ENCODE results near the gene TMEM225B. TPM values are rescaled to one million over a fixed set of nuclear protein-coding genes. Genes with fewer than 3 reads are reported as not detected.
"Not testable (repeated sequence)": the region's sequence is repeated elsewhere in the genome, so short reads cannot be mapped to it uniquely, and the experiment has no call there.

Gene TMEM225B, protein sequence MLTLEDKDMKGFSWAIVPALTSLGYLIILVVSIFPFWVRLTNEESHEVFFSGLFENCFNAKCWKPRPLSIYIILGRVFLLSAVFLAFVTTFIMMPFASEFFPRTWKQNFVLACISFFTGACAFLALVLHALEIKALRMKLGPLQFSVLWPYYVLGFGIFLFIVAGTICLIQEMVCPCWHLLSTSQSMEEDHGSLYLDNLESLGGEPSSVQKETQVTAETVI
- 0.73 TPM for polyA plus RNA-seq (2013, experiment 1 of 2; ENCODE audit: insufficient read length)
- polyA plus RNA-seq (2013, experiment 2 of 2; ENCODE audit: insufficient read length), result 0.99 TPM

DNA sequence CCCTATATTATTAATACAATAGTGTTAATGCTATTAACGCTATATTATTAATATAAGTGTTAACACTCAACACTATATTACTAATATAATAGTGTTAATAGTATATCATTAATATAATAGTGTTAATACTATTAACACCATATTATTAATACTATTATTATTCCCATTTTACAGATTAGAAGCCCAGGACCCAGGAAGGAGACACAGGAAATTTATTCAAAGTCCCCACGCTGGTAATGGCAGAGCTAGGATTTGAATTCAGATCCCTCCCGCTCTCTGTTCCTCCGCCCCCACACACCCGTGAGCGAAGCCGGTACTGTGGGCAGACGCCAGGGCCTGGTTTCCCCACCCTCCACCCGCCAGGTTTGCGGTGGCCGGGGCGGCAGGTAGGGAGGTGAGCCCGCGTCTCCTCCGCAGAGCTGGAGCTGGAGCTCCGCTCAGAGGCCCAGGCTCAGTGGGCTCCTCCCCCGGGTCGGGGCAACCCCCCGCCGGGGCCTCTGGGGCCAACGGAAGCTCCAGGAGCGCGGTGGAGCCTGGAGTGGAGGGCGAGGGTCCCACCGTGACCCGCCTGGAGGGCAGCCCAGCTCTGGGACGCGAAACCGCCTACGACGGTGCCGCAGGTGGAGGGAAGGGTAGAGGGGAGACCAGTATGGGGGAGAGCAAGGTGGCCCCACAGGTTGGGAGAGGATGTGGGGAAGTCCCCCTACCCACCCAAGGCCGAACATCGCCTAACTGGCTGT is at the start of gene TMEM225B:
TMEM225B (plus strand) TSS at position 506 of the 740 bp plus-strand sequence. CDS start 6,122 bp downstream, outside the sequence.
- DNase-seq, result no peak

DNA sequence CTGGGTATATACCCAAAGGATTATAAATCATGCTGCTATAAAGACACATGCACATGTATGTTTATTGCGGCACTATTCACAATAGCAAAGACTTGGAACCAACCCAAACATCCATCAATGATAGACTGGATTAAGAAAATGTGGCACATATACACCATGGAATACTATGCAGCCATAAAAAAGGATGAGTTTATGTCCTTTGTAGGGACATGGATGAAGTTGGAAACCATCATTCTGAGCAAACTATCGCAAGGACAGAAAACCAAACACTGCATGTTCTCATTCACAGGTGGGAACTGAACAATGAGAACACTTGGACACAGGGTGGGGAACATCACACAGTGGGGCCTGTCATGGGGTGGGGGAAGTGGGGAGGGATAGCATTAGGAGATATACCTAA is 48.5 kb upstream of the TMEM225B start:
- not testable (repeated sequence) for DNase-seq

GRCh38 chr7:99551334-99551733 is 46.7 kb upstream of the TMEM225B start:
- DNase-seq, result no peak

DNA sequence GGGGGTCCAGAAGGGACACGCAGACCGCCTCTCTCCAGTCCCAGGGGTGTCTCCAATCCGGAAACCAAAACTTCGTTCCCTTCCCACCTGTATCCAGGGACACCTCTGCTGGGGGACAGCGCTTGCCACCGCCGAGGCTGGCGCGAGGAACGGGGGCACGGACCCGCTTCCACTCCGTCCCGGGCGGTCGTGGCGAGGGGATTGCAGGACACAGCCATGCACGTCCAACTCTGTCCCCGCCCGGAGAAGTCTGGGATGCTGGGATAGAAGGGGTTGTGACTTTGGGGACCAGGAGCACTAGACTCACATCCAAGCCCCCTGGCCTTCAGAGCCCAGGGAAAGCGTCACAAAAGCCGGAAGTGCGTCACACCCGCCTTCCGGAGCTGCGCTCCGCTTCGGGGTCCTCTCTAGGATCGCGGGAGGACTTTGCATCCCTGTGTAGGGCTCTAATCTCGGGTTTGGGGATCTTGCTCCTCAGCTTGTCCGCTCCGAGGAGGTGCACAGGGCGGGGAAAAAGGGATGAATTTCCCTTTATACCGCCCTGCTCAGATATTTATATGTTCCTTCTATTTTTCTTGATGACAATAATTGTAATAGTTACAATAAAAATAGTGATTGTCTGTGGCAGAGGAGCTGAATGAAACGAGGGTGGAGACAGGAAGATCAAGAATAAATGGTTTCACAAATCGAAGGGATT is 46.2 kb upstream of the TMEM225B start, which contains the start of gene FAM200A:
FAM200A (minus strand) TSS at position 348 of the 697 bp plus-strand sequence. CDS start 3,707 bp downstream, outside the sequence.
- peak; percentile 95 for DNase-seq

DNA sequence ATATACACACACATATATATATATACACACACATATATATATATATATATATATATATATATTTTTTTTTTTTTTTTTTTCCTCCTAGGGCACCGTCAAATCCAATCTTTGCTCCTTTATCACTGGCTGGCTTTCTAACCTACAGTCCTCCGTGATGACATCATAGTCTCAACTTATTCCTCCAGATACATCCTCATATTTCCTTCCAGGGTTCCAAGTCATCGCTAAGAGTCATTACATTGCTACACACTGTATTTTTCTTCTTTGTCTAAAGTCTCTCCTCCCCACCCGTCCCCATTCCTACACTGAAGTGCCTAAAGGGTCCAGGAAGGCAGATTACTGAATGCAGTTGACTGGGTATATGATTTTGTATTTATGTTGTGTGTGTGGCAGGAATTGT is 45.0 kb upstream of the TMEM225B start:
- DNase-seq, result no peak

- DNase-seq, result no peak
Observed at GRCh38 chr7:99554939-99555338, 43.1 kb upstream of the TMEM225B start.

GRCh38 chr7:99557196-99557607 is 40.9 kb upstream of the TMEM225B start:
- no peak for DNase-seq

DNA sequence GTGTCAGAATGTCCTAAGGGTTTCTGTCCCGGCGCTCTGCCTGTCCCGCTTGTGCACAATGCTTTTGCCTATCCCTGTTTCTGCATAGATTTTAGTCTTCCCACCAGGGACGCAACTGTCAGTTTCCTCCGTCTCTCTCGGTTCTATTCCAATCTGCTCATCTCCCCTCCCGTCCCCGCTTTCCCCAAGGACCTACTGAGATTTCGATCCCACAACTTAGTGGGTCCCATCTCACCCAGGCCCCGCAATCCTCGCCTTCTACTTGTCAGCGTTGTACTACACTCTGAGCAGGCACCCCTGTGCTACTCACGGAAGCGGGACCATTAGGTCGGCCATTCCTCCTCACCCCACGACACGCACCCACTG is 40.1 kb upstream of the TMEM225B start:
- no peak for DNase-seq

GRCh38 chr7:99558306-99559174 is 39.5 kb upstream of the TMEM225B start, which contains the start of gene ZNF655:
TSS of gene ZNF655 (plus strand) at chr7:99558642. CDS start at chr7:99560560, 1,918 bp downstream.
- DNase-seq, result peak; percentile 96

GRCh38 chr7:99559175-99559915 is 38.7 kb upstream of the TMEM225B start:
- DNase-seq, result peak; percentile 38

DNA sequence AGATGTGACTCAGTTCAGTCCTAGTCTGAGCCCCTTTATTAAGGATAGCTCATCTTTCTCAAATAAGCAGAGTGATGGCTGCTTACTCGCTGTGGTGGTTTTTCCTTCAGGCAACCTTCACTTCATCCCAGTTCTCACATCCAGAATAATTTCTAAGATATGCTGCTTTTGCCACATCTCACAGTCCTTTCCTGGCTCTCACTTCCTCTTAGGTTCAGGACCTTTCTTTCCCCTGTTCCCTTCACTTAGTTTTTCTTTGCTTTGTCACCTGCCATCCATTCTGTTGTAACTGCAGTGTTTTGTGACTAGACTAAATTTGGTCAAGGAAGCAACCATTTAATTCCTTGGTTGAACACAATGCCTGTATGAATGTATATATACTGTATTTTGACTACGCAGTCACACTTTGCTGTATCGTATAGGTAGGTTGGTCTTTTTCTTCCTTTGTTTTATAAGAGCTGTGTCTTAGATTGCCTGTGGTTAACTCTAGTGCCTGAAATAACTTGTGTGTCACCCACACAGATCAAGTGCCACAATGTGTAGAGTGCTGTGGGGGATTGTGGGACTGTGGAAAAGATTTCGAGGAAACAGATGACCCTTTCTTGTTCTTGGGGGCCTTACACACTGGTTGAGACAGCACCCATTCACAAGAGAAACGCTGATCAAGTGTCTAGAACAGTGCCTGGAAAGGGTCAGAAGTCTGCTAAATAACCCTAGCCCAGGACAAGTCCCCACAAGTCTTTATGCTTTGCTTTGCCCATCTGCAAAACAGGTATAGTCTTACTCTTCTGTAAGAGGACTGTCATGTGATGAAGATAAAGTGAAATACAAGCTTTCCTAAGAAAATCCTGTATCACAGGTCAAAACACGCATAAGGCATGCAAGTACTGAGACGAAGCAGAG is 37.0 kb upstream of the TMEM225B start:
- DNase-seq, result no peak

DNA sequence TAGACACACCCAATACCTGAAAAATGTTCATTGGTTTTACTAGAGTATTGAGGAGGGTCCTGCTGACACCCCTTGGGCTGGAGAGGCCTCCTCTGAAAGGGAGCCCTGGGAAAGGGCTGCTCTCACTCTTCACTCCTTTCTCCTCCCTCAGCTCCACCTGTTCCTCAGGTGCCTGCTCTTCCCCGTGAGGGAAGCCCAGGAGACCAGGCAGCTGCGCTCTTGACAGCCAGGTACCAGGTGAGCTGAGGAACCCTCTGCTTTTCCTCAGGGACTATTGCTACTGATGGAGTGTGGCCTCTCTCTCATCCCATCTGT is 36.4 kb upstream of the TMEM225B start:
- DNase-seq, result no peak

DNA sequence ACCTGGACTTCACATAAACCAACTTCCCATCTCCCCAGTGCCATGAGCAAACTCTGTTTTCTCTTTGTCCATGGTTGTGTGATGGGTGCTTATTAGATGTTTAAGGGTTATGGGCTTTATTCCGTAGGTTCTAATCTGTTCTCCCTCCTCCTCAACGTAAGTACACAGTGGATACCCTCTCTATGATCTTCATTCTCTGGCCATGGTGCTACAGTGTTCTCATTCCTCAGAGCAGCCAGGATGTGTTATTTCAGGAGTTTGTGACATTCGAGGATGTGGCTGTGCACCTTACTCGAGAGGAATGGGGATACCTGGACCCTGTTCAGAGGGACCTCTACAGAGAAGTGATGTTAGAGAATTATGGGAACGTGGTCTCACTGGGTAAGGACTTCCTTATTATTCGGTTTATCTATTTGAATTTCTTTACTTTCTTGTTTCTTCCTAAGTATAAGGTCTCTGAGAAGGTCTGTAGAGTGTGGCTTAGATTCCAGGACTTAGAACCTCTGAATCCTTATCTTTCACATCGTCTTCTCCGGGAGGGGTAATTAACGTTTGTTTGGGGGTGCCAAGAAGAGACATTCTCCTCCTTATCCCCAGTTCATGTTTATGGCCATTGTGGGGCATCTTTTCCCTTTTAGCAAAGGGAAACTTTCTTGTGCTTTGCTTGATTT is 35.8 kb upstream of the TMEM225B start:
- DNase-seq, result no peak

- peak; percentile 99 for DNase-seq
Observed at GRCh38 chr7:99562832-99563231, 35.2 kb upstream of the TMEM225B start.

- DNase-seq, result peak; percentile 90
Observed at GRCh38 chr7:99563650-99564049, 34.4 kb upstream of the TMEM225B start.

DNA sequence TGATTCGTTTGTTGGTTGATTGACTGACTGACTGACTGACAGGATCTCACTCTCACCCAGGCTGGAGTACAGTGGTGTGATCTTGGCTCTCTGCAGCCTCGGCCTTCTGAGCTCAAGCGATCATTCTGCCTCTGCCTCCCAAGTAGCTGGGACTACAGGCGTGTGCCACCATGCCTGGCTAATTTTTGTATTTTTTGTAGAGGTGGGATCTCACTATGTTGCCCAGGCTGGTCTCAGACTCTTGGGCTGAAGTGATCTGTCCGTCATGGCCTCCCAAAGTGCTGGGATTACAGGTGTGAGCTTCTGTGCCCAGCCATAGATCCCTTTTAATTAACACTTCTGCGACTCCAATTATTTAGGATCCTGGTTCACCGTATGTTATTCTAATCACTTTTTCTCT is 29.3 kb upstream of the TMEM225B start:
- not testable (repeated sequence) for DNase-seq

- no peak for DNase-seq
Observed at GRCh38 chr7:99571768-99572167, 26.3 kb upstream of the TMEM225B start.

DNA sequence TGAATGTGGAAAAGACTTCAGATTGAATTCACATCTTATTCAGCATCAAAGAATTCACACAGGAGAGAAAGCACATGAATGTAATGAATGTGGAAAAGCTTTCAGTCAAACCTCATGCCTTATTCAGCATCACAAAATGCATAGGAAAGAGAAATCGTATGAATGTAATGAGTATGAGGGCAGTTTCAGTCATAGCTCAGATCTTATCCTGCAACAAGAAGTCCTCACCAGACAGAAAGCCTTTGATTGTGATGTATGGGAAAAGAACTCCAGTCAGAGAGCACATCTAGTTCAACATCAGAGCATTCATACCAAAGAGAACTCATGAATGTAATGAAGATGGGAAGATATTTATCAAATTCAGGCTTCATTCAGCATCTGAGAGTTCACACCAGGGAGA is 24.8 kb upstream of the TMEM225B start:
- DNase-seq, result no peak

DNA sequence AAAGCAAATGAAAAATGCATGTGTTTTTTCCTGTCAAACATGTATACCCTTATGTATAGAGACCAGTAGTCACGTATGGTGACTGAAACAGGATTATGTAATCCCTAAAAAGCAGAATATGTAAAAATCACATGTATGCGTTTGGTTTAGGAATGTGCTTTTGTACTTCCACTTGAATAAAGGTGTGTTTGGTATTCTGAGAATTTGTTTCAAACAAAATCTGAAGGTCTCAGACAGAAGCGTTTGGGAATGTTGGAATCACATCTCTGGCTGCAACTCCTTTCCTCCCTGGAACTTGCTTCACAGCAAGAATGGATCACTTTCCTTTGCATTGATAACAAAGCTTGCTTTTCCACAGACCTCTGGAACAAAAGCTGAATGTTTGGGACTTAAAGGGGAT is 21.8 kb upstream of the TMEM225B start:
- DNase-seq, result no peak

Measured in fibroblast of skin of scalp (primary cell).